ENCODE data around the gene RPL13. TPM values are rescaled to one million over a fixed set of nuclear protein-coding genes. Genes with fewer than 3 reads are reported as not detected.

Gene RPL13
- total RNA-seq, 1 donor from 2014 or later = 17,833 TPM

DNA sequence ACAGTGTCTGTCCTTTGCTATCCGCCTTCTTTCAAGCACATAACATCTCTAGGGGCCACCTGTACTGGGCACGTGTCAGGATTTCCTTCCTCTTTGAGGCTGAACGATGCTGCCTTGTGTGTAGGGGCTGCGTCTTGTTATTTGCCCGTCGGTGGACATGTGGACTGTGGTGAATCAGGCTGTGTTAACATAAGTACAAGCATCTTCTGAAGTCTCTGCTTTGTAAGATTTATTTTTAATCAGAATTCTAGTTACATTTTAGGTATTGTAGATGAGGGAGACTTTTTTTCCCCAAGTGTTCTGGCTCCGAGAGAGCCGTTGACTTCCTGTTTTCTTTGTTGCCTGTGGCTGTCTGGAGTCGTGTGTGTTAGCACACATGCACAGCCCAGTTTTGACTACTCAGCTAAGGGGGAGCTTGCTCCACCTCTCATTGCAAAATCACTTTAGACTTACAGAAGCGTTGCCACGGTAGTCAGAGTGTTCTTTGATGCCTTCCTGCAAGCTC, 26.2 kb upstream of the RPL13 start:
- TF ChIP-seq, protein P1, sequence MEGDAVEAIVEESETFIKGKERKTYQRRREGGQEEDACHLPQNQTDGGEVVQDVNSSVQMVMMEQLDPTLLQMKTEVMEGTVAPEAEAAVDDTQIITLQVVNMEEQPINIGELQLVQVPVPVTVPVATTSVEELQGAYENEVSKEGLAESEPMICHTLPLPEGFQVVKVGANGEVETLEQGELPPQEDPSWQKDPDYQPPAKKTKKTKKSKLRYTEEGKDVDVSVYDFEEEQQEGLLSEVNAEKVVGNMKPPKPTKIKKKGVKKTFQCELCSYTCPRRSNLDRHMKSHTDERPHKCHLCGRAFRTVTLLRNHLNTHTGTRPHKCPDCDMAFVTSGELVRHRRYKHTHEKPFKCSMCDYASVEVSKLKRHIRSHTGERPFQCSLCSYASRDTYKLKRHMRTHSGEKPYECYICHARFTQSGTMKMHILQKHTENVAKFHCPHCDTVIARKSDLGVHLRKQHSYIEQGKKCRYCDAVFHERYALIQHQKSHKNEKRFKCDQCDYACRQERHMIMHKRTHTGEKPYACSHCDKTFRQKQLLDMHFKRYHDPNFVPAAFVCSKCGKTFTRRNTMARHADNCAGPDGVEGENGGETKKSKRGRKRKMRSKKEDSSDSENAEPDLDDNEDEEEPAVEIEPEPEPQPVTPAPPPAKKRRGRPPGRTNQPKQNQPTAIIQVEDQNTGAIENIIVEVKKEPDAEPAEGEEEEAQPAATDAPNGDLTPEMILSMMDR (IDR thresholded peaks at IDR 0.05; ENCODE audit: insufficient read depth, low read length, poor library complexity, severe bottlenecking) = no peak
- no peak overlapping the region for H3K4me3 ChIP-seq (ENCODE audit: low read depth, low read length)
- no peak for DNase-seq (ENCODE audit: low read depth)
- peaks cover 7% of the 10 kb centered on the region for H3K36me3 ChIP-seq (ENCODE audit: control insufficient read depth, insufficient read depth, low read length)
- no peaks in the 10 kb centered on the region for H3K27me3 ChIP-seq (ENCODE audit: control insufficient read depth, insufficient read depth, low read length)

DNA sequence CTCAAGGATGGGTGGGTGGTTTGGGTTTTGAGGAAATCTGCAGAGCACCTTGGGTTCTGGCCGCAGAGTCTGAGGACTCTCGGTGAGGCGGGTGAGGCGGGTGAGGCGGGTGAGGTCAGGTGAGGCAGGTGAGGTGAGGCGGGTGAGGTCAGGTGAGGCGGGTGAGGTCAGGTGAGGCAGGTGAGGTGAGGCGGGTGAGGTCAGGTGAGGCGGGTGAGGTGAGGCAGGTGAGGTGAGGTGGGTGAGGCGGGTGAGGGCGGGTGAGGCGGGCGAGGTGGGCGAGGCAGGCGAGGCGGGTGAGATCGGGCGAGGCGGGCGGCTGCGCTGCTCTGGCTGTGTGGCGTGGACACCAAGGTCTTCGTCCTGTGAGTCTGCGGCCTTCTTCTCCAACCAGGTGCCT, 24.1 kb upstream of the RPL13 start:
- DNase-seq (ENCODE audit: low read depth) = no peak
- Histone ChIP-seq H3K4me3 (ENCODE audit: low read depth, low read length) (no peak overlapping the region), H3K27me3 (ENCODE audit: control insufficient read depth, insufficient read depth, low read length) (no peaks in the 10 kb centered on the region), H3K36me3 (ENCODE audit: control insufficient read depth, insufficient read depth, low read length) (peaks cover 4% of the 10 kb centered on the region)
- TF ChIP-seq, protein P1 (IDR thresholded peaks at IDR 0.05; ENCODE audit: insufficient read depth, low read length, poor library complexity, severe bottlenecking) = no peak

DNA sequence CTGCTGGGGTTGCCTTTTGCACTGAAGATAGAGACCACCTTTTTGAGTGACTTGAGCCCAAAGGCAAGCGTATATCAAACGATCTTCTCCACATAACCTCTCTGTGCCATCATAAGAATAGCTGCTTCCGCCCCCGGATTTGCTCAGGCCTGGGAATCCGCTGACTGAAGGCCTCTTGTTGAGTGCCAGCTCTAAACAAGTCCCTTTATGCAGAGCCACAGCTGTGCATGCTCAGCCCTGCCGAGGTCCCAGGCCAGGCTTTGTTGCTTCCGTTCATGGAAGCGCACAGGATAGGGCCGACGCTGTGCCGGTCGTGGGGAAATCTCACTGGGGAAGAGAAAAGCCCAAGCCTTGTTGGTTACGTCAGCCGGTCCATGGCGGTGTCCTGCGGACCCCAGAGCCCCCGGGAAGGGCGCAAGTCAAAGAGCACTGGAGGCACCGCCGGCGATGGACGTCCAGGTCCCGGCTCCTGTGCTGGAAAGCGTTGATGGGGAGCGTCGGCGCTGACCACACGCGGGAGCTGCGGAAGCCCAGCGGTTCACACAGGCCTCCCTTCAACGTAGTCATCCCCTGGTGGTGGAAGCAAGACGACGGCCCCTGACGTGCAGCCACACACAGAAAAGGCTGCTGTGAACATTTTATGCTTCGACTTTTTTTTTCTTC, 23.5 kb upstream of the RPL13 start:
- TF ChIP-seq, protein P1 (IDR thresholded peaks at IDR 0.05; ENCODE audit: insufficient read depth, low read length, poor library complexity, severe bottlenecking) = no peak
- DNase-seq (ENCODE audit: low read depth) = no peak
- Histone ChIP-seq H3K27me3 (ENCODE audit: control insufficient read depth, insufficient read depth, low read length) (no peaks in the 10 kb centered on the region), H3K36me3 (ENCODE audit: control insufficient read depth, insufficient read depth, low read length) (peaks cover 4% of the 10 kb centered on the region), H3K4me3 (ENCODE audit: low read depth, low read length) (no peak overlapping the region)

DNA sequence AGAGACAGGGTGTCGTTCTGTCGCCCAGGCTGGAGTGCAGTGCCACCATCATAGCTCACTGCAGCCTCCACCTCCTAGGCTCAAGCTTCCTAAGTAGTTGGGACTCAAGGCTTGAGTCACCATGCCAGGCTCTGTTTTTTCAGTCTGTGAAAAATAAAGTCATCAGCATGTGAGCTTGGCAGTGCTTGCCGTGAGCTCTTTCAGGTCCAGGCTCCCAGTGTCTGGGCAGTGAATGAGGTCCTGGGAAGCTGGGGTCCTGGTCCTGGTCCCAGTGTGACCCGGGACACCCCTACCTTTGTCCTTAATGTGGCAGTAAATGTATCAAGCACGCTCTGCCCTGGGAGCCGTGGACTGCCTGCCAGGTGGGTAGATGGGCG, 22.9 kb upstream of the RPL13 start:
- H3K27me3 ChIP-seq (ENCODE audit: control insufficient read depth, insufficient read depth, low read length) = no peaks in the 10 kb centered on the region
- H3K36me3 ChIP-seq (ENCODE audit: control insufficient read depth, insufficient read depth, low read length) = peaks cover 4% of the 10 kb centered on the region
- H3K4me3 ChIP-seq (ENCODE audit: low read depth, low read length) = no peak overlapping the region
- TF ChIP-seq, protein P1 (IDR thresholded peaks at IDR 0.05; ENCODE audit: insufficient read depth, low read length, poor library complexity, severe bottlenecking) = no peak
- no peak for DNase-seq (ENCODE audit: low read depth)

DNA sequence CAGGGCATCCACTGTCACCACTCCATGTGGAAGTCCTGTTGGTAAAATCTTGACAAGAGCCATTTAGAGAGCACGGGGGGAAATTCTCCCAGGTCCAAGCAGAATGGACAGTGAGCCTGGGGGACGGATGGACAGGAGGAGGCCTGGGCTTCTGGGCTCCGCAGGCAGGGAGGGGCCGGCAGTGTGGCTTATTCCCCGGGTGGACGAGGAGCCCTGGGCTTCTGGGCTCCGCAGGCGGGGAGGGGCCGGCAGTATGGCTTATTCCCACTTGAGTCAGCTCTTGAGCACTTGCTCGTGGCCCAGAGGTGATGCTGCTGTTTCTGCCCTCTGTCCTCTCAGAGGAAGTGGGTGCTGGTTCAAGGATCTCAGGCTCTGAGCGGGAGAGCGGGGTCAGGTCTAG, 22.2 kb upstream of the RPL13 start:
- peaks cover 4% of the 10 kb centered on the region for H3K36me3 ChIP-seq (ENCODE audit: control insufficient read depth, insufficient read depth, low read length)
- DNase-seq (ENCODE audit: low read depth) = no peak
- TF ChIP-seq, protein P1 (IDR thresholded peaks at IDR 0.05; ENCODE audit: insufficient read depth, low read length, poor library complexity, severe bottlenecking) = no peak

DNA sequence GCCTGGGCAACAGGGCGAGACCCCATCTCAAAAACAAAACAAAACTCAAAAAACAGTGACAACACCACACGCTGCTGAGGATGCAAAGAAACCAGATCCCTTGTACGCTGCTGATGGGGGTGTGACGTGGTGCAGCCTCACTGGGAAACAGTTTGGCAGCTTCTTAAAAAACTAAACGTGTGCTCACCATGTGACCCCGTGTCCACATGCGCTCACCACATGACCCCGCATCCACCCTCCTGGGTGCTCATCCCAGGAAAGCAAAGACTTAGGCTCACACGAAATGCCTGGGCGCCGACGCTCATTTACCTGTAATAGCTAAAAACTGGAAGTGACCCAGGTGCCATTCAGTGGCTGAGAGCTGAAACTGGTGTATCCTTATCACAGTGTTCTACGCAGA, 19.9 kb upstream of the RPL13 start:
- no peak for DNase-seq (ENCODE audit: low read depth)
- Histone ChIP-seq H3K36me3 (ENCODE audit: control insufficient read depth, insufficient read depth, low read length) (peaks cover 3% of the 10 kb centered on the region), H3K27me3 (ENCODE audit: control insufficient read depth, insufficient read depth, low read length) (no peaks in the 10 kb centered on the region), H3K4me3 (ENCODE audit: low read depth, low read length) (no peak overlapping the region)
- TF ChIP-seq, protein P1 (IDR thresholded peaks at IDR 0.05; ENCODE audit: insufficient read depth, low read length, poor library complexity, severe bottlenecking) = no peak

More for the DNA sequence above, 22.2 kb upstream of the RPL13 start:
- Histone ChIP-seq H3K4me3 (ENCODE audit: low read depth, low read length) (no peak overlapping the region), H3K27me3 (ENCODE audit: control insufficient read depth, insufficient read depth, low read length) (no peaks in the 10 kb centered on the region)
